Ammon's horn (tissue), 1 donor: ENCODE measurements around the gene KLC4.

Source experiments
- DNase-seq: peaks from one replicate; pipeline ENCODE4 v3.0.0-alpha.2; 2016; ENCODE audit warnings: low spot score

The KLC4 gene

GRCh38 chr6:43059168-43060033 is at the start of gene KLC4, which contains the start of gene MRPL2:
Gene KLC4, plus strand, starts transcription at chr6:43059631. Its CDS starts 1,705 bp downstream, at chr6:43061336.
Gene MRPL2, minus strand, starts transcription at chr6:43059434. Its CDS starts 53 bp downstream, at chr6:43059381.
- DNase-seq: peak; percentile 99

GRCh38 chr6:43011207-43011606 is 48.2 kb upstream of the KLC4 start:
- DNase-seq: no peak

- DNase-seq: no peak
Observed at GRCh38 chr6:43012364-43012763, 47.1 kb upstream of the KLC4 start.

- DNase-seq: peak; percentile 25
Observed at GRCh38 chr6:43013097-43013842, 46.2 kb upstream of the KLC4 start.

GRCh38 chr6:43013843-43014433 is 45.5 kb upstream of the KLC4 start, which contains the start of the genes KLHDC3 and MEA1:
Gene KLHDC3, plus strand, starts transcription at chr6:43014249. Its CDS starts 2,944 bp downstream, at chr6:43017193.
Gene MEA1, minus strand, starts transcription at chr6:43013946. Its CDS starts 133 bp downstream, at chr6:43013813.
- DNase-seq: peak; percentile 100

GRCh38 chr6:43014434-43014909 is 45.0 kb upstream of the KLC4 start:
- DNase-seq: no peak

GRCh38 chr6:43016176-43016942 is 43.1 kb upstream of the KLC4 start:
- no peak for DNase-seq

GRCh38 chr6:43016943-43017334 is 42.5 kb upstream of the KLC4 start:
- no peak for DNase-seq

- no peak for DNase-seq
Observed at GRCh38 chr6:43019152-43019551, 40.3 kb upstream of the KLC4 start.

GRCh38 chr6:43020052-43020705 is 39.3 kb upstream of the KLC4 start:
- no peak for DNase-seq

GRCh38 chr6:43020847-43021246 is 38.6 kb upstream of the KLC4 start:
- DNase-seq: no peak

- peak; percentile 79 for DNase-seq
Observed at GRCh38 chr6:43021270-43022047, 38.0 kb upstream of the KLC4 start, which contains the start of gene RRP36. Gene RRP36, plus strand, starts transcription at chr6:43021623. Its CDS starts 32 bp downstream, at chr6:43021655.

GRCh38 chr6:43024436-43024835 is 35.0 kb upstream of the KLC4 start:
- no peak for DNase-seq

GRCh38 chr6:43026365-43026764 is 33.1 kb upstream of the KLC4 start:
- no peak for DNase-seq

GRCh38 chr6:43029120-43029519 is 30.3 kb upstream of the KLC4 start:
- no peak for DNase-seq

GRCh38 chr6:43032326-43032725 is 27.1 kb upstream of the KLC4 start:
- no peak for DNase-seq

GRCh38 chr6:43033496-43034189 is 25.8 kb upstream of the KLC4 start:
- no peak for DNase-seq

GRCh38 chr6:43034190-43034525 is 25.3 kb upstream of the KLC4 start:
- DNase-seq: no peak

GRCh38 chr6:43035495-43036194 is 23.8 kb upstream of the KLC4 start:
- no peak for DNase-seq
